Activated naive CD4-positive, alpha-beta T cell treated with anti-CD3 and anti-CD28 coated beads, Interleukin-2, amount 10 ng/mL, durations not matched to agents 7 days and 5 days (primary cell): ENCODE data around the gene UBE2I.
A peak's percentile ranks its signal among the peaks of the same experiment; 100 is the strongest.

Source experiments
- CTCF ChIA-PET: fragments of 350-600 bp; sonication (Branson Sonifier 250); formaldehyde crosslinking; loops from one replicate; lab custom pipeline; 2021; ENCODE audit warnings: antibody characterized with exemption; lab: Charles Lee
- DNase-seq: peaks from one replicate; pipeline ENCODE4 v3.0.0-alpha.2; 2020
- H3K27ac Mint-ChIP-seq: one replicate; pipeline ENCODE4 v1.8.0; 2021; ENCODE audit warnings: mild to moderate bottlenecking, moderate library complexity, mixed read lengths
- H3K27me3 Mint-ChIP-seq: one replicate; pipeline ENCODE4 v1.8.0; 2021; ENCODE audit warnings: mild to moderate bottlenecking, mixed read lengths
- H3K36me3 Mint-ChIP-seq: one replicate; pipeline ENCODE4 v1.8.0; 2021; ENCODE audit warnings: mixed read lengths
- H3K4me1 Mint-ChIP-seq: one replicate; pipeline ENCODE4 v1.8.0; 2021; ENCODE audit warnings: mixed read lengths
- H3K4me3 Mint-ChIP-seq: one replicate; pipeline ENCODE4 v1.8.0; 2021; ENCODE audit warnings: mild to moderate bottlenecking, moderate library complexity, mixed read lengths
- H3K9me3 Mint-ChIP-seq: one replicate; pipeline ENCODE4 v1.8.0; 2021; ENCODE audit warnings: mixed read lengths

UBE2I gene

GRCh38 chr16:1348926-1349325, 39.5 kb downstream of the UBE2I start:
- peaks cover 4% of the 10 kb centered on the region for H3K36me3 Mint-ChIP-seq
- no peak for DNase-seq
- no peaks in the 10 kb centered on the region for H3K9me3 Mint-ChIP-seq
- no peak overlapping the region for H3K27ac Mint-ChIP-seq
- no peak overlapping the region for H3K4me3 Mint-ChIP-seq
- H3K4me1 Mint-ChIP-seq = peaks cover 27% of the 10 kb centered on the region
- no peaks in the 10 kb centered on the region for H3K27me3 Mint-ChIP-seq
- CTCF ChIA-PET = no interaction called here

- no peak overlapping the region for H3K4me3 Mint-ChIP-seq
- no peaks in the 10 kb centered on the region for H3K9me3 Mint-ChIP-seq
- no peak for DNase-seq
- peaks cover 4% of the 10 kb centered on the region for H3K36me3 Mint-ChIP-seq
- CTCF ChIA-PET = no interaction called here
- peaks cover 27% of the 10 kb centered on the region for H3K4me1 Mint-ChIP-seq
- no peaks in the 10 kb centered on the region for H3K27me3 Mint-ChIP-seq
- no peak overlapping the region for H3K27ac Mint-ChIP-seq
These were observed 39.9 kb downstream of the UBE2I start for GRCh38 chr16:1349351-1349750.

- Mint-ChIP-seq H3K4me3 (peak overlapping the region; percentile 80), H3K27me3 (no peaks in the 10 kb centered on the region), H3K36me3 (peaks cover 4% of the 10 kb centered on the region), H3K27ac (peak overlapping the region; percentile 77), H3K4me1 (peaks cover 27% of the 10 kb centered on the region), H3K9me3 (no peaks in the 10 kb centered on the region)
- CTCF ChIA-PET = no interaction called here
- DNase-seq = no peak
These were observed 40.5 kb downstream of the UBE2I start for GRCh38 chr16:1349951-1350350.

GRCh38 chr16:1350691-1351090, 41.3 kb downstream of the UBE2I start:
- H3K36me3 Mint-ChIP-seq = peaks cover 4% of the 10 kb centered on the region
- H3K27ac Mint-ChIP-seq = peak overlapping the region; percentile 81
- H3K9me3 Mint-ChIP-seq = no peaks in the 10 kb centered on the region
- CTCF ChIA-PET = no interaction called here
- peaks cover 30% of the 10 kb centered on the region for H3K4me1 Mint-ChIP-seq
- peak overlapping the region; percentile 80 for H3K4me3 Mint-ChIP-seq
- DNase-seq = no peak
- no peaks in the 10 kb centered on the region for H3K27me3 Mint-ChIP-seq

GRCh38 chr16:1351215-1351581, 41.8 kb downstream of the UBE2I start:
- Mint-ChIP-seq H3K36me3 (peaks cover 4% of the 10 kb centered on the region), H3K9me3 (no peaks in the 10 kb centered on the region), H3K4me1 (peaks cover 30% of the 10 kb centered on the region), H3K27me3 (no peaks in the 10 kb centered on the region), H3K27ac (peak overlapping the region; percentile 81), H3K4me3 (peak overlapping the region; percentile 80)
- CTCF ChIA-PET = no interaction called here
- DNase-seq = peak; percentile 46

- Mint-ChIP-seq H3K4me1 (peaks cover 30% of the 10 kb centered on the region), H3K27me3 (no peaks in the 10 kb centered on the region), H3K27ac (peak within 1 kb of the TSS; percentile 88), H3K4me3 (peak within 1 kb of the TSS; percentile 84), H3K9me3 (no peaks in the 10 kb centered on the region), H3K36me3 (peaks cover 4% of the 10 kb centered on the region)
- peak; percentile 87 for DNase-seq
- CTCF ChIA-PET = no interaction called here
These were observed 42.3 kb downstream of the UBE2I start, which contains the start of the genes GNPTG and TSR3 for GRCh38 chr16:1351582-1352362. Gene GNPTG (plus strand): TSS chr16:1351931. CDS start chr16:1351966, 35 bp downstream. Gene TSR3 (minus strand): TSS chr16:1351878. CDS start chr16:1351804, 74 bp downstream.

- no peak overlapping the region for H3K4me3 Mint-ChIP-seq
- H3K27me3 Mint-ChIP-seq = no peaks in the 10 kb centered on the region
- peaks cover 5% of the 10 kb centered on the region for H3K36me3 Mint-ChIP-seq
- H3K9me3 Mint-ChIP-seq = no peaks in the 10 kb centered on the region
- peaks cover 32% of the 10 kb centered on the region for H3K4me1 Mint-ChIP-seq
- no peak overlapping the region for H3K27ac Mint-ChIP-seq
- CTCF ChIA-PET = no interaction called here
- DNase-seq = no peak
These were observed 45.5 kb downstream of the UBE2I start for GRCh38 chr16:1354815-1355540.

GRCh38 chr16:1355591-1355990, 46.2 kb downstream of the UBE2I start:
- no peak overlapping the region for H3K27ac Mint-ChIP-seq
- peaks cover 27% of the 10 kb centered on the region for H3K4me1 Mint-ChIP-seq
- no peak for DNase-seq
- H3K27me3 Mint-ChIP-seq = no peaks in the 10 kb centered on the region
- no peak overlapping the region for H3K4me3 Mint-ChIP-seq
- no peaks in the 10 kb centered on the region for H3K9me3 Mint-ChIP-seq
- CTCF ChIA-PET = no interaction called here
- peaks cover 5% of the 10 kb centered on the region for H3K36me3 Mint-ChIP-seq

GRCh38 chr16:1356061-1356900, 46.8 kb downstream of the UBE2I start:
- H3K4me3 Mint-ChIP-seq = no peak overlapping the region
- CTCF ChIA-PET = no interaction called here

GRCh38 chr16:1357906-1358566, 48.6 kb downstream of the UBE2I start:
- Mint-ChIP-seq H3K27me3 (no peaks in the 10 kb centered on the region), H3K4me1 (peaks cover 15% of the 10 kb centered on the region), H3K36me3 (peaks cover 1% of the 10 kb centered on the region), H3K9me3 (no peaks in the 10 kb centered on the region), H3K4me3 (no peak overlapping the region), H3K27ac (no peak overlapping the region)
- CTCF ChIA-PET = no interaction called here
- no peak for DNase-seq

More at GRCh38 chr16:1356061-1356900, 46.8 kb downstream of the UBE2I start:
- no peaks in the 10 kb centered on the region for H3K27me3 Mint-ChIP-seq
- no peaks in the 10 kb centered on the region for H3K9me3 Mint-ChIP-seq
- peaks cover 5% of the 10 kb centered on the region for H3K36me3 Mint-ChIP-seq
- no peak for DNase-seq
- H3K4me1 Mint-ChIP-seq = peaks cover 21% of the 10 kb centered on the region
- H3K27ac Mint-ChIP-seq = no peak overlapping the region

- H3K4me3 Mint-ChIP-seq = no peak overlapping the region
- H3K36me3 Mint-ChIP-seq = peaks cover 9% of the 10 kb centered on the region
- peaks cover 4% of the 10 kb centered on the region for H3K4me1 Mint-ChIP-seq
- H3K27ac Mint-ChIP-seq = no peak overlapping the region
- H3K9me3 Mint-ChIP-seq = no peaks in the 10 kb centered on the region
- no peak for DNase-seq
- CTCF ChIA-PET = interaction anchor here (2.5 kb wide), 1 partner anchor 51 kb away, joined by 12 read pairs; no protein-coding TSS in a partner anchor
- no peaks in the 10 kb centered on the region for H3K27me3 Mint-ChIP-seq
These were observed 52.4 kb downstream of the UBE2I start for GRCh38 chr16:1361685-1362360.

- no peaks in the 10 kb centered on the region for H3K9me3 Mint-ChIP-seq
- no peak overlapping the region for H3K27ac Mint-ChIP-seq
These were observed 53.4 kb downstream of the UBE2I start for GRCh38 chr16:1362807-1363206.

GRCh38 chr16:1363501-1364041, 54.1 kb downstream of the UBE2I start:
- DNase-seq = peak; percentile 78
- H3K9me3 Mint-ChIP-seq = no peaks in the 10 kb centered on the region
- H3K27me3 Mint-ChIP-seq = no peaks in the 10 kb centered on the region
- CTCF ChIA-PET = interaction anchor here (0.6 to 2.5 kb wide), 10 partner anchors 10 to 360 kb away, joined by 3 to 14 read pairs (median 4); partner anchors contain the start of gene MAPK8IP3
- no peak overlapping the region for H3K27ac Mint-ChIP-seq
- peaks cover 9% of the 10 kb centered on the region for H3K36me3 Mint-ChIP-seq
- no peak overlapping the region for H3K4me3 Mint-ChIP-seq
- H3K4me1 Mint-ChIP-seq = peaks cover 2% of the 10 kb centered on the region

More at GRCh38 chr16:1362807-1363206, 53.4 kb downstream of the UBE2I start:
- CTCF ChIA-PET = interaction anchor here (1.3 to 2.5 kb wide), 6 partner anchors 9 to 361 kb away, joined by 3 to 14 read pairs (median 6); partner anchors contain the start of gene MAPK8IP3
- DNase-seq = no peak
- H3K27me3 Mint-ChIP-seq = no peaks in the 10 kb centered on the region
- H3K4me1 Mint-ChIP-seq = peaks cover 4% of the 10 kb centered on the region
- H3K4me3 Mint-ChIP-seq = no peak overlapping the region
- H3K36me3 Mint-ChIP-seq = peaks cover 9% of the 10 kb centered on the region
